ENCODE results near the gene PCDHGA8.
A peak's percentile ranks its signal among the peaks of the same experiment; 100 is the strongest.
"Not testable (repeated sequence)": the region's sequence is repeated elsewhere in the genome, so short reads cannot be mapped to it uniquely, and the experiment has no call there.

The PCDHGA8 gene

DNA sequence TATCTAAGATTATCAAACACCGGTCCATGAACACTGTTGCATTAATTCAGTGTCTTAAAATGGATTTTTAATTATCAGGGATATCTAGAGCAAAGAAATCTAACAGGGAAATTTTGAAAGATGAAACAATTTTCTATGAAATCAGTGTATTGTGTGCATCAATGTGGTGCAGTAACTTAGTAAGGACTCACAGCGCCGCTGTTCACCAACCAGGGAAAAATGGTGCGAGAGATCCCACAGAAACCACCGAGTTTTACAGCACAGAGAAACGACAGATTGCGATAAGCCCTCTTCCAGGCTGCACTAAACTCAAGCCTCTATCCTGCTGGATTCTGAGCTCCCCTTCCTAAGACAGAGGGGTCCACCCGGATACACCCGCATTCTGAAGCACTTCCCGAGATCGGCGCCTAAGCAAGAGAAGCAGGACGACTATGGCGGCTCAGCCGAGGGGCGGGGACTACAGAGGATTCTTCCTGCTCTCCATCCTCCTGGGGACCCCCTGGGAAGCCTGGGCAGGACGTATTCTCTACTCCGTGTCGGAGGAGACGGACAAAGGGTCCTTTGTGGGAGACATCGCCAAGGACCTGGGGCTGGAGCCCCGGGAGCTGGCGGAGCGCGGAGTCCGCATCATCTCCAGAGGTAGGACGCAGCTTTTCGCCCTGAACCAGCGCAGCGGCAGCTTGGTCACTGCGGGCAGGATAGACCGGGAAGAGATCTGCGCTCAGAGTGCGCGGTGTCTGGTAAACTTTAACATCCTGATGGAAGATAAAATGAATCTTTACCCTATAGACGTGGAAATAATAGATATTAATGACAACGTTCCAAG is 9.8 kb upstream of the PCDHGA8 start, which contains the start of gene PCDHGA7:
Gene PCDHGA7 (plus strand): TSS at position 274 of the 826 bp plus-strand sequence. CDS start 158 bp downstream, at position 432.
- TF ChIP-seq ARNTL (CRISPR knock-in tag; IDR thresholded peaks at IDR 0.05; ENCODE audit: borderline replicate concordance, low read depth) (no peak), TSHZ2 (CRISPR knock-in tag; IDR thresholded peaks at IDR 0.05) (no peak), TCF4 (CRISPR knock-in tag; IDR thresholded peaks at IDR 0.05; ENCODE audit: borderline replicate concordance) (no peak), ZNF565 (CRISPR knock-in tag; conservative IDR thresholded peaks at IDR 0.05; ENCODE audit: low read depth) (no peak), CREB5 (CRISPR knock-in tag; IDR thresholded peaks at IDR 0.05; ENCODE audit: low read depth) (no peak), ZFP3 (CRISPR knock-in tag; IDR thresholded peaks at IDR 0.05) (no peak), SNAI2 (CRISPR knock-in tag; IDR thresholded peaks at IDR 0.05) (no peak), BACH2 (CRISPR knock-in tag; IDR thresholded peaks at IDR 0.05; ENCODE audit: borderline replicate concordance) (no peak), ZNF70 (CRISPR knock-in tag; IDR thresholded peaks at IDR 0.05) (no peak), ESRRG (CRISPR knock-in tag; IDR thresholded peaks at IDR 0.05) (no peak), ZNF8 (CRISPR knock-in tag; IDR thresholded peaks at IDR 0.05) (no peak), POU6F1 (CRISPR knock-in tag; IDR thresholded peaks at IDR 0.05; ENCODE audit: borderline replicate concordance, low read depth) (no peak), GLIS3 (CRISPR knock-in tag; IDR thresholded peaks at IDR 0.05) (no peak), ZFP30 (CRISPR knock-in tag; IDR thresholded peaks at IDR 0.05) (no peak), ZC3H10 (CRISPR knock-in tag; IDR thresholded peaks at IDR 0.05) (no peak), RARB (CRISPR knock-in tag; IDR thresholded peaks at IDR 0.05) (no peak), PPARA (CRISPR knock-in tag; IDR thresholded peaks at IDR 0.05; ENCODE audit: borderline replicate concordance) (no peak)
- TF ChIP-seq, protein P1, sequence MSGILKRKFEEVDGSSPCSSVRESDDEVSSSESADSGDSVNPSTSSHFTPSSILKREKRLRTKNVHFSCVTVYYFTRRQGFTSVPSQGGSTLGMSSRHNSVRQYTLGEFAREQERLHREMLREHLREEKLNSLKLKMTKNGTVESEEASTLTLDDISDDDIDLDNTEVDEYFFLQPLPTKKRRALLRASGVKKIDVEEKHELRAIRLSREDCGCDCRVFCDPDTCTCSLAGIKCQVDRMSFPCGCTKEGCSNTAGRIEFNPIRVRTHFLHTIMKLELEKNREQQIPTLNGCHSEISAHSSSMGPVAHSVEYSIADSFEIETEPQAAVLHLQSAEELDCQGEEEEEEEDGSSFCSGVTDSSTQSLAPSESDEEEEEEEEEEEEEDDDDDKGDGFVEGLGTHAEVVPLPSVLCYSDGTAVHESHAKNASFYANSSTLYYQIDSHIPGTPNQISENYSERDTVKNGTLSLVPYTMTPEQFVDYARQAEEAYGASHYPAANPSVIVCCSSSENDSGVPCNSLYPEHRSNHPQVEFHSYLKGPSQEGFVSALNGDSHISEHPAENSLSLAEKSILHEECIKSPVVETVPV (CRISPR knock-in tag; IDR thresholded peaks at IDR 0.05) = no peak
- peak; percentile 97 for ATAC-seq

DNA sequence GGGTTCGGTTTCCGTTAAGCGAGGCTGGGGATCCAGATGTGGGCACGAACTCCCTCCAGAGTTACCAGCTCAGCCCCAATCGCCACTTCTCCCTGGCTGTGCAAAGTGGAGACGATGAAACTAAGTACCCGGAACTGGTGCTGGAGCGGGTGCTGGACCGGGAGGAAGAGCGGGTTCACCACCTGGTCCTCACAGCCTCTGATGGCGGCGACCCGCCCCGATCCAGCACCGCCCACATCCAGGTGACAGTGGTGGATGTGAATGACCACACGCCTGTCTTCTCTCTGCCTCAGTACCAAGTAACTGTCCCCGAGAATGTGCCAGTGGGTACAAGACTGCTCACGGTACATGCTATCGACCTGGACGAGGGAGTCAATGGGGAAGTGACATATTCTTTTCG is 9.1 kb upstream of the PCDHGA8 start:
- TF ChIP-seq POU6F1 (CRISPR knock-in tag; IDR thresholded peaks at IDR 0.05; ENCODE audit: borderline replicate concordance, low read depth) = no peak
- no peak for TF ChIP-seq ZFP3 (CRISPR knock-in tag; IDR thresholded peaks at IDR 0.05)
- ATAC-seq = no peak

DNA sequence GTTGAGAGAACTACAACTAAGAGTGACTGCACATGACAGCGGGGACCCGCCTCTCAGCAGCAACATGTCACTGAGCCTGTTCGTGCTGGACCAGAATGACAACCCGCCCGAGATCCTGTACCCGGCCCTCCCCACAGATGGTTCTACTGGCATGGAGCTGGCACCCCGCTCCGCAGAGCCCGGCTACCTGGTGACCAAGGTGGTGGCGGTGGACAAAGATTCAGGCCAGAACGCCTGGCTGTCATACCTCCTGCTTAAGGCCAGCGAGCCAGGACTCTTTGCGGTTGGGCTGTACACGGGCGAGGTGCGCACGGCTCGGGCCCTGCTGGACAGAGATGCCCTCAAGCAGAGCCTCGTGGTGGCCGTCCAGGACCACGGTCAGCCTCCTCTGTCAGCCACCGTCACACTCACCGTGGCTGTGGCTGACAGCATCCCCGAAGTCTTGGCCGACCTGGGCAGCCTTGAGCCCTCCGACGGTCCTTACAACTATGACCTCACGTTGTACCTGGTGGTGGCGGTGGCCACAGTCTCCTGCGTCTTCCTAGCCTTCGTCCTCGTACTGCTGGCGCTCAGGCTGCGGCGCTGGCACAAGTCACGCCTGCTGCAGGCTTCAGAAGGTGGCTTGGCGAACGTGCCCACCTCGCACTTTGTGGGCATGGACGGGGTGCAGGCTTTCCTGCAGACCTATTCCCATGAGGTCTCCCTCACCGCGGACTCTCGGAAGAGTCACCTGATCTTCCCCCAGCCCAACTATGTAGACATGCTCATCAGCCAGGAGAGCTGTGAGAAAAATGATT is 7.8 kb upstream of the PCDHGA8 start:
- ATAC-seq = no peak
- TF ChIP-seq ISL1 (CRISPR knock-in tag; IDR thresholded peaks at IDR 0.05) = no peak
- no peak for TF ChIP-seq ZFP30 (CRISPR knock-in tag; IDR thresholded peaks at IDR 0.05)

DNA sequence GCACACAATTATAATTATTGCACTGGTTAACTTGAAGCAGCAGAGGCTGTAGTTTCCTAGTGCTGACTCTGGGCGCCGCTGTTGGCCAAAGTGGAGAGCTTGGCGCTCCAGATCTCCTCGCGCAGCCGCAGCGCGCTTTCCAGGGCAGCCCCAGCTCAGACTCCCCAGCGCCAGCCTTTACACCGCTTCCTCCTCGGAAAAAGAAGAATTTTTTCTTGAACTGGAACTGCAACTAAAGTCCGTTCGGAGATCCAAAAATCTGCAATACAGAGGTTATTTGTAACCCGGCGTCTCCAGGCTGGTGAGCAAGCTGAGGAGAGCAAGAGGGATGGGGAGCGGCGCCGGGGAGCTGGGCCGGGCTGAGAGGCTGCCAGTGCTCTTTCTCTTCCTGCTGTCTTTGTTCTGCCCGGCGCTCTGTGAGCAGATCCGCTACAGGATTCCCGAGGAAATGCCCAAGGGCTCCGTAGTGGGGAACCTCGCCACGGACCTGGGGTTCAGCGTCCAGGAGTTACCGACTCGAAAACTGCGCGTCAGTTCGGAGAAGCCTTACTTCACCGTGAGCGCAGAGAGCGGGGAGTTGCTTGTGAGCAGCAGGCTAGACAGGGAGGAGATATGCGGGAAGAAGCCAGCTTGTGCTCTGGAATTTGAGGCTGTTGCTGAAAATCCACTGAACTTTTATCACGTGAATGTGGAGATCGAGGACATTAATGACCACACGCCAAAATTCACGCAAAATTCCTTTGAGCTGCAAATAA is 4.7 kb upstream of the PCDHGA8 start, which contains the start of gene PCDHGB4:
Gene PCDHGB4 (plus strand): TSS at position 142 of the 755 bp plus-strand sequence. CDS start 187 bp downstream, at position 329.
- ATAC-seq = not testable (repeated sequence)

All from SK-N-SH treated with all-trans-retinoic acid at 6 μM for 48 hours (cell line).